GM12878 (cell line): ENCODE measurements around the gene ASAP2.

Experiments used
- CTCF ChIP-seq, 3 experiments: IDR thresholded peaks in 2 of 3; conservative IDR thresholded peaks in 1 of 3; 2 replicates each; pipeline ENCODE4 v1.5.1; 2011; ENCODE audit warnings: low read depth in 3 of 3, low read length in 3 of 3, mild to moderate bottlenecking in 3 of 3, control low read depth in 2 of 3, moderate library complexity in 2 of 3, inconsistent platforms in 1 of 3, mixed read lengths in 1 of 3; ENCODE audit not compliant: control insufficient read depth in 2 of 3, insufficient read depth in 1 of 3; ENCODE audit errors: extremely low read depth in 1 of 3
- POLR2A ChIP-seq: IDR thresholded peaks from 2 replicates; pipeline ENCODE4 v1.6.1; 2011; ENCODE audit warnings: low read depth, mild to moderate bottlenecking, low read length
- POLR2AphosphoS5 ChIP-seq: IDR thresholded peaks from 2 replicates; pipeline ENCODE4 v1.6.1; 2011; ENCODE audit warnings: mild to moderate bottlenecking, low read length, inconsistent platforms
- ZNF24 ChIP-seq: fragments of 450-650 bp; IDR thresholded peaks from 2 replicates; pipeline ENCODE4 v1.6.1; 2017; ENCODE audit warnings: antibody characterized with exemption, mild to moderate bottlenecking

- TF ChIP-seq CTCF (IDR thresholded peaks at IDR 0.05 in 2 of 3, conservative IDR thresholded peaks at IDR 0.05 in 1 of 3; ENCODE audit: control insufficient read depth in 2 of 3, extremely low read depth in 1 of 3, insufficient read depth in 1 of 3, low read depth in 3 of 3, low read length in 3 of 3) (no peak), POLR2A (no peak), ZNF24 (no peak), POLR2AphosphoS5 (no peak)
Observed at GRCh38 chr2:9284521-9285297, 78.1 kb downstream of the ASAP2 start.
